Myocyte (in vitro differentiated cells): ENCODE results near the gene TFAP2E. TPM values are rescaled to one million over a fixed set of nuclear protein-coding genes. Genes with fewer than 3 reads are reported as not detected.
"Not testable (repeated sequence)": the region's sequence is repeated elsewhere in the genome, so short reads cannot be mapped to it uniquely, and the experiment has no call there.

Source experiments
- DNase-seq: peaks from one replicate; pipeline ENCODE4 v3.0.0-alpha.2; 2012; ENCODE audit warnings: low read depth
- total RNA-seq: library from RNA; depleted of rRNA; stranded (reverse); fragments of >200 nt; gene quantifications from 2 replicates; pipeline ENCODE4 v1.2.3, GENCODE V29; 2014

The TFAP2E gene
- total RNA-seq, 1 donor from 2014 or later: not detected

DNA sequence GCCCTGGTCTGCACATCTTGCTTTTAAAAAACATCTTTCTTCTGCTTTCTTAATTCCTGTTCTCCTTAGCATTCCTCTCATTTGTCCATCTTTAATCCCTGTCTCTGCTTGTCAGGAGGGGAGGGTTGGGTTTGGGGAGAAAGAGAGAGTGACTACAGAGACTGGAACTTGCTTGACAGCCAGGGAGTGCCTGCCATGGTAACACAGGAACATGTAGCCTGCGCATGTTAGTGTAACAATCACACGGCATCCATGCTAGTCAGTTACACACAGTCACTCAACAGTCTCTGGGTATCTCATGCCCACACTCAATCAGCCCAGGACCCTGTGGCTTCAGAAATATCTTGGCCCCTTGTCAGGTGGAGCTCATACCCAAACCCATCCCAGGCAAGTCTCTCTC is 818 bp upstream of the TFAP2E start:
- DNase-seq: no peak

DNA sequence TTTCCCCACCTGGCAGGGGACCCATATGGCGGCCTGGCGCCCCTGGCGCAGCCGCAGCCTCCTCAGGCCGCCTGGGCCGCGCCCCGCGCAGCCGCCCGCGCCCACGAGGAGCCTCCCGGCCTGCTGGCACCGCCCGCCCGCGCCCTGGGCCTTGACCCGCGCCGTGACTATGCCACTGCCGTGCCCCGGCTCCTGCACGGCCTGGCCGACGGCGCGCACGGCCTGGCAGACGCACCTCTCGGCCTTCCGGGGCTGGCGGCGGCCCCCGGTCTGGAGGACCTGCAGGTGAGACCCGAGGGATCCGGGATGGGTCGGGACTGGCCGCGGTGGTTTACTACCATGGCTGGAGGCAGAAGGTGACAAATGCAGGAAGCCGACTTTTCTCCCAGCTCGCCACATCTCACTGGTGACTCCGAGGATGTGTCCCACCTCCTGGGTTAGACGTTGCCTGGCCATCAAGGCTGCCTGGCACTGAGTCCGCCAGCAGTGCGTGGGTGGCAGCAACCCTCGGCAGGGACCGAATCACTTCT is 1.1 kb downstream of the TFAP2E start:
- DNase-seq: no peak

GRCh38 chr1:35574655-35575415 is 1.7 kb downstream of the TFAP2E start:
- DNase-seq: no peak

DNA sequence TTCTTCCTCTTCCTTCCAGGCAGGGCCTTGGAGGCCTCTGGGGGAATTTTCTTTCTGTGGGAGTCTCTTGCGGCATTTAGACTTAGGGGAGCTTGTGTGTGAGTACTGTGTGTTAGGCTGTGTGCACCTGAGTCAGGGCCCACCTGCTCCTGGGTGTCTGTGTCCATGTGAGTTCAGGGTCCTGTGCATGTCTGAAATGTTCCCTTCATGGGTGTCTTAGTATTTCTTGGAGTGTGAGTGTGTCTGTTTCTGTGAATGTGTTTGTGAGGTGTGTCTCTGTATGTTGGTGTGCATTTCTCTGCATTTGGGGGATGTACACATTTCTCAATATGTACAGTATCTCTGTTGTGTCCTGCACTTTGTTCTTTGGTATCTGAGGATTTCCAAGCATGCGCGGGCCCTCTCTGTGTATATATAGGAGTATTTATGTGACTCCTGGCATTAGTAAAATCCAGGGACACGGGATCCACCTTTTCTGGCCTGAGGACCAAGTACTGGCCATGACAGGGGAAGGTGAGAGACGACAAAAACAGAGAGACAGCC is 2.4 kb downstream of the TFAP2E start:
- no peak for DNase-seq

DNA sequence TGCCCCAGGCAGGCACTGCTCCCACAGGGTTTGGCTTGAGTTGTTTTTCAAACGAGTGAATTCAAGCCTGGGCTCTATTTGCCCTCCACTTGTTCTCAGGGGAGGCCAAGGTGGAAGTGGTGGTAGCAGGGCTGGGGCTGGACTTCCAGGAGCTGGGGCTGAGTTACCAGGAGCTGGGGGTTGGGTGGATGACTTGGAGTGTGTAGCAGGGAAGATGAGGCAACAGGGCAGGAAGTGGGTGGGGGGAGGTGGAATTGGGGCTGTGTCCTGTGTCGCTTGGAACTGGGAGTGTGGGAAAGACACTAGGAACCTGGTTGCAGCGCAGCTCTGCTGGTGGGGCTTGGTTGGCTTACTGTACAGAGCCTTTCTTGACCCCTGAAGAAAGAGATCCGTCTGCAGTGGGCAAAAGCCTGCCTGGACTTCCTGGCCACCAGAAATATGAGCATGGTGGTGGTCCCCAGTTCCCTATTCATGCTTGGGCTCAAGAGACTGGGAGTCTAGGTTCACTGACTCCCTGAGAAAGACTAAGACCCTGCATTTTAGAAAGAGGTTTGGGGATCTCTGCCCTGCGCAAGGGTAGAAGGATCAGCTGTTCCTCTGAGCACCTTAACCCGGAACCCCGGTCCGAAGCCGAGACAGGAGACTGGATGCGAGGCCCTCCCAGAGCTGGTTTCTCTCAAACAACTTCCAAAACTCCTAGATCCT is 3.1 kb downstream of the TFAP2E start:
- no peak for DNase-seq

DNA sequence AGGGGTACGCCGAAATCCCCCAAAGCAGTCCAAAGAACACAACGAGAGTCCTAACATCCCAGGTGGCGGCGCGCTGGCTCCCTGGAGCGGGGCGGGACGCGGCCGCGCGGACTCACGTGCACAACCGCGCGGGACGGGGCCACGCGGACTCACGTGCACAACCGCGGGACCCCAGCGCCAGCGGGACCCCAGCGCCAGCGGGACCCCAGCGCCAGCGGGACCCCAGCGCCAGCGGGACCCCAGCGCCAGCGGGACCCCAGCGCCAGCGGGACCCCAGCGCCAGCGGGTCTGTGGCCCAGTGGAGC is 3.6 kb downstream of the TFAP2E start:
- DNase-seq: not testable (repeated sequence)

- DNase-seq: no peak
Measured at GRCh38 chr1:35577071-35577998, 4.2 kb downstream of the TFAP2E start.

- DNase-seq: no peak
Measured at GRCh38 chr1:35580949-35581388, 7.9 kb downstream of the TFAP2E start.

DNA sequence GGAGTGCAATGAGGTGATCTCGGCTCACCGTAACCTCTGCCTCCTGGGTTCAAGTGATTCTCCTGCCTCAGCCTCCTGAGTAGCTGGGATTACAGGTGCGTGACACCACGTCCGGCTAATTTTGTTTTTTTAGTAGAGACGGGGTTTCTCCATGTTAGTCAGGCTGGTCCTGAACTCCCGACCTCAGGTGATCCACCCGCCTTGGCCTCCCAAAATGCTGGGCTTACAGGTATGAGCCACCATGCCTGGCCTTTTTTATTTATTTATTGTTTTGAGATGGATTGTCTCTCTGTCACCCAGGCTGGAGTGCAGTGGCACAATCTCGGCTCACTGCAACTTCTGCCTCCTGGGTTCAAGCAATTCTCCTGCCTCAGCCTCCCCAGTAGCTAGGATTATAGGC is 8.5 kb downstream of the TFAP2E start:
- not testable (repeated sequence) for DNase-seq

DNA sequence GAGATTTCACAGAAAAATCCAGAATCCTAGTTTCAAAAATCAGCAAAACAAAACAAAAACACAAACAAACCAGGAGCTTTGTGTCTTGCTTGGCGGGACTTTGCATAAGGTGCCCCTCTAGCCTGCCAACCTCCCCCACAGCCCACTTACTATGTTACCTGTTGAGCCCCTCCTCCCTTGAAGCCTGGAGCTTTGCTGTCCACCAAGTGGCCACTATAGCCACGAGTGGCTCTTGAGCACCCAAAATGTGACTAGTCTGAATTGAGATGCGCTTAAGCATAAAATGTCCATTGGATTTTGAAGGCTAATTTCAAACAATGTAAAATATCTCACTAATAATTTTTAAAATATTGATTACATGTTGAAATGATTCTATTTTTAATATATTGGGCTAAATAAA is 12.2 kb downstream of the TFAP2E start:
- no peak for DNase-seq

DNA sequence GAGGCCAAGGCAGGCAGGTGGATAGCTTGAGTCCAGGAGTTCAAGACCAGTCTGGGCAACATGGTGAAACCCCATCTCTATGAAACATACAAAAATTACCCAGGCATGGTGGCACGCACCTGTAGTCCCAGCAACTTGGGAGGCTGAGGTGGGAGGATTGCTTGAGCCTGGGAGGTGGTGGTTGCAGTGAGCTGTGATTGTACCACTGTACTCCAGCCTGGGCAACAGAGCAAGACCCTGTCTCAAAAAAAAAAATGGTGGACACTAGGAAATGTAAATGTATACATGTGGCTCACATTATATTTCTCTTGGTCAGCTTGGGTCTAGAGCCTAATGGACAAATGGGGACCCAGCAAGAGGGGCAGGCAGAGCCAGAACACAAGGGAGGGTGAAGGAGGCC is 12.7 kb downstream of the TFAP2E start:
- not testable (repeated sequence) for DNase-seq

- DNase-seq: no peak
Measured at GRCh38 chr1:35586808-35587207, 13.7 kb downstream of the TFAP2E start.

- no peak for DNase-seq
Measured at GRCh38 chr1:35587736-35588135, 14.6 kb downstream of the TFAP2E start.

DNA sequence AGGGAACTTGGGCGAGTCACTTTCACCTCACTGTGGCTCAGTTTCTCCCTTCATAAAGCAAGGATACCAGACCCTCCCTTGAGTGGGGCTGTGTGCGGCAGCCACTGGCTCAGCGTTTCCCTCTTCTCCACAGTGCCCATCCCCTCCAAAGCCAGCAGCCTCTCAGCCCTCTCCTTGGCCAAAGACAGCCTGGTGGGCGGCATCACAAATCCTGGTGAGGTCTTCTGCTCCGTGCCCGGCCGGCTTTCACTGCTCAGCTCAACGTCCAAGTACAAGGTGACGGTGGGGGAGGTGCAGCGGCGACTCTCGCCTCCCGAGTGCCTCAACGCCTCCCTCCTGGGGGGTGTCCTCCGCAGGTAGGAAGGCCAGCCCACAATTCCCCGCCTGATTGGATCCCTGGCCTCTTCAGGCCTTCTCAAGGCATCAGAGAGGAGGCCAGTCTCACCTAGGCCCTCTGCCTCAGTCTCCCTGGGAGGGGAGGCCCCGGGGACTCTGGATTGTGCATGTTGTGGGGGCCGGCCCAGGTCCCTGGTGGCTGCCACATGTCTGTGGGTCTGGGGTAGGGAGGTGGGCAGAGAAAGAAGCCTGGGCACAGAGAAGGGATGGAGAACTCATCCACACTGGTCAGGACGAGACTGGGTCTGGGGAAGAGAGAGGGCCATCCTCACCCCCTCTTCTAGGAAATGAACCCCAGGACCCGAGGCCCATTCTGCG is 15.2 kb downstream of the TFAP2E start:
- DNase-seq: no peak

DNA sequence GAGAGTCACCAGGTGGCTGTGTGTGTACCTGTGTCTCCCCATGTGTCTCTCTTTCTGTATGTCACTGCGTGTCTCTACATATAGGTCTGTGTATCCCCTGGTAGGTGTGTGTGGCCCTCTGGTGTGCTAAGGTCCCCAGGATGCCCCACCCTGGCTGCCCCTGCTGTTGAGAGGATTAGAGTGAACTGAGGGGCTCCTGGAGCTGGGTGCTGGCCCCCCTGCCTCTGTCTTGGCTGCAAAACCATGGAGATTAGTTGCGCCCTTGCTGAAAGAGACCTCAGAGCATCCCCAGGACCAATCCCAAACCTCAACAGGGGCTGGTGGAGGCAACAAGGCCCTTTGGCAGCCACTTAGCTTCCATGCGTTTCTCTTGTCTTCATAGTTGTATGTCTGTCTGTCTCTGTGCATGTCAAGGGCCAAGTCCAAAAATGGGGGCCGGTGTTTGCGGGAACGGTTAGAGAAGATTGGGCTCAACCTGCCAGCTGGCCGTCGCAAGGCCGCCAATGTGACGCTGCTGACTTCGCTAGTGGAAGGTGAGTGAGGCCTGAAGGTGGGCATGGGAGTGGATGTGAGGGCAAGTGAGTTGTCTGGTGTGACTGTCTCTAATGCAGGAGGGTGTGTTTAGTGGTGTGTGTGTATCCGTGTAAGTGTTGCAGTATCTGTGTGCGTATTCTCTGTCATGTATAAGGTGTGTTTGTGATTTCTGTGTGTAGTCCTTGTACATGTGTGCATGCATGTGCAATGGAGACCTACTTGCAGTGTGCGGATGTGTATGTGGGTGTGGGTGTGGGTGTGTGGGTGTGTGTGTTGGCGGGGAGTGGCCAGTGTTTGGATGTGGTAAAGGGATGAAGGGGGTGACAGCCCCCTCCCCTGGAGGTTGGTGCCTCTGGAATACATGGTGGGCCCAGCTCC is 16.7 kb downstream of the TFAP2E start:
- no peak for DNase-seq

DNA sequence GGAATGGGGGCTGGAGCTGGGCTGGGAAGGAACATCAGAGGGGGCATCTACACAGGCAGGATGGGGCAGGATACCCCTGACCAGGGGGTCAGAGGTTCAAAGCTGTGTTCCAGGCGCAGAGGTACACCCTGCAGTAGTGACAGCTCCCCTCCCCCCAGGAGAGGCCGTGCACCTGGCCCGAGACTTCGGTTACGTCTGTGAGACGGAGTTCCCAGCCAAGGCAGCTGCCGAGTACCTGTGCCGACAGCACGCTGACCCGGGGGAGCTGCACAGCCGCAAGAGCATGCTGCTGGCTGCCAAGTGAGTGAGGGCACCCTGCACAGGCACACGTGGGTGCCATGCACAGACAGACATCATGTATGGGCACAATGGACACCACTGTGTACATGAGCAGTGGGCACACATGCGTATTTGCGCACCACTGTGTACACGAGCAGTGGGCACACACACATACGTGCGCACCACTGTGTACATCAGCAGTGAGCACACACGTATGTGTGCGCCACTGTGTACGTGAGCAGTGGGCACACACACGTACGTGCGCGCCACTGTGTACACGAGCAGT is 17.4 kb downstream of the TFAP2E start:
- no peak for DNase-seq

GRCh38 chr1:35591211-35591610 is 18.1 kb downstream of the TFAP2E start:
- no peak for DNase-seq

DNA sequence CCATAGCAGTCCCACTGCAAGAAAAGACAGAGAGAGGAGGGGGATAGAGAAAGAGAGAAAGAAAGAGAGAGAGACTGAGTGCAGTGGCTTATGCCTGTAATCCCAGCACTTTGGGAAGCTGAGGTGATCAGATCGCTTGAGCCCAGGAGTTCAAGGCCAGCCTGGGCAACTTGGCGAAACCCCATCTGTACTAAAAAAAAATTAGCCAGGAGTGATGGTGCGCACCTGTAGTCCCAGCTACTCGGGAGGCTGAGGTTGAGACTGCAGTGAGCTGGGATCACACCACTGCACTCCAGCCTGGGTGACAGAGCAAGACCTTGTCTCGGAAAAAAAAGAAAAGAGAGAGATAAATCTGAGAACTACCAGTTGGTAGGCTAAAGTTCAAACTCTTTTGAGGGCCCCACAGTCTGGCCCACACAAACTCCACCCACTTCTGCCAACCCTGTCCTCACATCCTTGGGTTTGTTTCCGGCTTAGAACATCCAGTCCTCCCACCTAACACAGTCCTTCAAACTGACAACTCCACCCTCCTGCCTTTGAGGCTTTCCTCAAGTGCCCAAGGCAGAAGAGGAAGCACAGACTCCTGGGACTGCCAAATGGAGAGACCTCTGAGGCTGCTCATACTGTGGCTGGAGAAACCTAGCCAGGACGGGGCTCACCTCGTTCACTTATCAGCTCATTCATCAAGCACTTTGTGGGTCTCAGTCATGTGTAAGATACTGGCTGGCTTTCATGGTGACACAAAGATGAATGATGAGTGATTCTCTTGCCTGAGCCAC is 20.1 kb downstream of the TFAP2E start:
- DNase-seq: no peak
